GM21619 (cell line): ENCODE measurements around the gene CDC42EP3.

ENCODE experiments used
- ATAC-seq: cut with Tn5 transposase; IDR thresholded peaks from one replicate; pipeline ENCODE4 v1.9.1; 2021; ENCODE audit not compliant: unreplicated experiment

Gene CDC42EP3

GRCh38 chr2:37637190-37637860 is 34.1 kb downstream of the CDC42EP3 start:
- ATAC-seq = no peak

- ATAC-seq = no peak
Observed at GRCh38 chr2:37636381-37637066, 34.9 kb downstream of the CDC42EP3 start.

DNA sequence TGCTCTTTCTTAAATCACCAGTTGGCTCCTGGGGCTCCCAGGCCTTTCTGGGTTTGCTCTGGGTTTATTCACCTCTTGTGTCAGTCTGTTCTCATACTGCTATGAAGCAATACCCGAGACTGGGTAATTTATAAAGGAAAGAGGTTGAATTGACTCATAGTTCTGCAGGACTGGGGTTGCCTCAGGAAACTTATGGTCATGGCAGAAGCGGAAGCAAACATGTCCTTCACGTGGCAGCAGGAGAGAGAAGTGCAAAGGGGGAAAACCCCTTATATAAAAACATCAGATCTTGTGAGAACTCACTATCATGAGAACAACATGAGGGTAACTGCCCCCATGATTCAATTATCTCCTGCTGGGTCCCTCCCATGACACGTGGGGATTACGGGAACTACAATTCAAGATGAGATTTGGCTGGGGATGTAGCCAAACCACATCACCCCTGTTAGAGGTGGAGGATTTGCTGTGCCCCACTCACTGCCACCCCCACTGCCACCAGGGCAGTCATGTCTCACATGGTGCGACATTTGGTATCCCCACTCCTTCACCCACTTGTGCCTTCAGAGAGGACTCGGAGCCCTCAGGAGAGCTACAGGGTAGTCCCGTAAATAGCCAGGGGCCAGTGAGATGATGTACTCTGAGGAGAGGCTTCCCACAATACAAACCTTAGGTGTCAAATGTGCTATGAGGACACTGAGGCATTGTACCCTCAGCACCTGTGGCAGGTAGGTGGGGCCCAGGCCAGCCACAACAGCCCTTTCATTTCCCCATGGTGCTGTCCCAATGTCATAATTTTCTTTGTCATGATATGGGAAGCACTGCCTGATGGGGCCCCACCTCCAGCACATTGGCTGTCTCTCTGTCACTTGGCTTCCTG is 35.7 kb downstream of the CDC42EP3 start:
- ATAC-seq = peak; percentile 77

DNA sequence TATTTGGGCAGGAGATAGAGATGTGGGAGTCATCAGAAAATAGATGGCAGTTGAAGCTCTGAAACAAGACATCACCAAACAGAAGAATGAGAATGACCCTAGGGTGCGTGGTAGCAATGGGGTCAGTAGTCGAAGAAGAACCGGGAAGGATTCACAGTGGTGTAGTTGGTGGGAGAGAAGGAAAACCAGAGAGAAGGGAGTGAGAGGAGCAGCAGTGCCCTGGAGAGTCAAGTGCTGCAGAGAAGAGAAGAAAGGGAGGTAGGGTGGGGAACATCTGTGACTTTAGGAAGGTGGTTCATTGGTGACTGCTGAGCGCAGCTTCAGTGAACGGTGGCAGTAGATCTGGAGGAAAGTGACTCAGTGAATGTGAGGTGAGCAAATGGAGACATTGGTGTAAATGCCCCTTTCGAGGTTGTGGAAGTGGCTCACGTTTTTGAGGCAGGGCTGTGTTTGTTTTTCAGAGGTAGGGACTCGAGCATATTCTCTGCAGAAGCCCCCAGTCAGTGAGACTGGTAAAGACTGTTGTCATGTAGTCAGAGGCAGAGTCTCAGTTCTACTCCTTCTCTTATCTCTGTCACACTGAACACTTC is 36.4 kb downstream of the CDC42EP3 start:
- ATAC-seq = no peak

DNA sequence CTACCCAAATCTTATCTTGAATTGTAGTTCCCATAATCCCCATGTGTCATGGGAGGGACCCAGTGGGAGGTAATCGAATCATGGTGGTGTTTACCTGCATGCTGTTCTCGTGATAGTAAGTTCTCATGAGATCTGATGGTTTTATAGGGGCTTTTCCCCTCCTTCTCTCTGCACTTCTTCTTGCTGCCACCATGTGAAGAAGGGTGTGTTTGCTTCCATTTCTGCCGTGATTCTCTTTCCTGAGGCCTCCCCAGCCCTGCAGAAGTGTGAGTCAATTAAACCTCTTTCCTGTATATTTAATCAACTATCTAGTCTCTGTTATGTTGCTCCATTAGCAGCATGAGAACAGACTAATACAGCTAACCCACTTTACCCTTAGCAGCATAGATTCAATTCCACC is 37.6 kb downstream of the CDC42EP3 start:
- ATAC-seq = no peak

GRCh38 chr2:37633234-37633633 is 38.2 kb downstream of the CDC42EP3 start:
- no peak for ATAC-seq

DNA sequence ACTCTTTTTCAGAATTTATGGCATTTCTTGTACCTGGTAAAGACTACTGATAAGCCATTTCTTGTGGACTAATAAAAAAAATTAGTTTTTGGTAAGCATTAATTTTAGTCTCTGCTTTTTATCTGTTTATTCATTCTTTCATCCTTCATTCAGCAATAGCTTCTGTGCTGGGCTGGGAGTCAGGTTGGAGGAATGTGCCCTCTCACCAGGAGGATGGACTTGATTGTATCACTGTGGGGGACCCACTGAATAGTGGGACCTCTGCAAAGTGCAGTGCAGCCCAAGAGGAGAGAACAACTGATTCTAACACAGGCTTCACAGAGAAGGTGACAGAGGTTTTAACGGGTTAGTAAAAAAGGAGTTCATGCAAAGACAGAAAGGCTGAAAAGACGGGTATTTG is 39.1 kb downstream of the CDC42EP3 start:
- no peak for ATAC-seq

GRCh38 chr2:37631698-37632097 is 39.7 kb downstream of the CDC42EP3 start:
- ATAC-seq = no peak

- no peak for ATAC-seq
Observed at GRCh38 chr2:37631292-37631691, 40.1 kb downstream of the CDC42EP3 start.

DNA sequence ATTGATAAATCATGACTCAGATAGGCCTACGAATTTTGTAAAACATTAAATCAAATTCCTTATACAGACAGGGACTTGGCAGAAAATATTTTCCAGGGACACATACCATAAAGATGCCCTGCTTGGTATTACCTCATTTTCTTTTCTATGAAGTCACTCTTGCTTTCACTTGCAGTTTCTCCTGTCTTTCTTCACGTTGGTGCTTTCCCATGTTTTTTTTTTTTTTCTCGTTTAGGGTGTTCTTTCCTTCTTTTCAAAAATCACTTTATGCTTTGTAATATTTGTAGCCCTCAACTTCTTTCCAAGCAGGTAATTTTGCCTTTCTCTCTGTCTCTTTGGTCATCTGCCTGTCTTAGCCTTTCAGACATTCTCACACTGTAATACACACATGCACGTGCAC is 40.7 kb downstream of the CDC42EP3 start:
- no peak for ATAC-seq

GRCh38 chr2:37630301-37630700 is 41.1 kb downstream of the CDC42EP3 start:
- no peak for ATAC-seq

DNA sequence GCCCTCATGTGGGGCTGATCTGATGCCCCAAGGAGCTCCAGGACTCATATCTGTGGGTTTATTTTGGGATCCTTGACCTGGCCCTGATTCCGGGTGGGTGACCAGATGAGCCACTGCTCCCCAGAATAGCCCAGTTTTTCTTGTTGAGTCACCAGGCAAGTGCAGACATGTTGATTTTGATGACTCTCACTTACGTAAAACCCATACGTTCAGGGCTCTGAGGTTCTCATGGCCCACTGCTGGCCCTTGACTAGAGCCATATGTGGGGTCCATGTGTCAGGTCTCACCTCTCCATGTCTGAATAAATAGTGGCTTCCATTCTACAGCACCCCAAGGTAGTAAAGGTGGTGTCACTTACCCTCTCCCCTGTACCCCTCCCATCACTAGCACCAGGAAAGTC is 41.9 kb downstream of the CDC42EP3 start:
- ATAC-seq = no peak

DNA sequence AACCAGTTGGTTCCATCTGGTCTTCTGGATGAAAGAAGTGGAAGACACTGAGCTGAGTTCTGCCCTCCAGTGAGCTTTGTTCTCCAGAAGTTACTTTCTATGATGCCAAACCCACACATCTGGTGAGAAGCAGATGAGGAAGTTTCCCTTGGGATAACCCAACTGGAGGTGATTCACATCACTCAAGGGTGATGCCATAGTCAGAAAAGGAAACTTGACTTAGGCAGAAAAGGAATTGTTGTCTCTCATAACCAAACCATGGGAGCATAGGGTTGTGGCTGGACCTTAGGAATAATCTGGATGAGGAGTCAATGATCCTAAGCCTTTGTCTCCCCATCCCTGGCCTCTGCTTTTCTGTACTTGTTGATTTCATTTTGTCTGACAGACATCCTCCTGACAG is 43.7 kb downstream of the CDC42EP3 start:
- no peak for ATAC-seq

DNA sequence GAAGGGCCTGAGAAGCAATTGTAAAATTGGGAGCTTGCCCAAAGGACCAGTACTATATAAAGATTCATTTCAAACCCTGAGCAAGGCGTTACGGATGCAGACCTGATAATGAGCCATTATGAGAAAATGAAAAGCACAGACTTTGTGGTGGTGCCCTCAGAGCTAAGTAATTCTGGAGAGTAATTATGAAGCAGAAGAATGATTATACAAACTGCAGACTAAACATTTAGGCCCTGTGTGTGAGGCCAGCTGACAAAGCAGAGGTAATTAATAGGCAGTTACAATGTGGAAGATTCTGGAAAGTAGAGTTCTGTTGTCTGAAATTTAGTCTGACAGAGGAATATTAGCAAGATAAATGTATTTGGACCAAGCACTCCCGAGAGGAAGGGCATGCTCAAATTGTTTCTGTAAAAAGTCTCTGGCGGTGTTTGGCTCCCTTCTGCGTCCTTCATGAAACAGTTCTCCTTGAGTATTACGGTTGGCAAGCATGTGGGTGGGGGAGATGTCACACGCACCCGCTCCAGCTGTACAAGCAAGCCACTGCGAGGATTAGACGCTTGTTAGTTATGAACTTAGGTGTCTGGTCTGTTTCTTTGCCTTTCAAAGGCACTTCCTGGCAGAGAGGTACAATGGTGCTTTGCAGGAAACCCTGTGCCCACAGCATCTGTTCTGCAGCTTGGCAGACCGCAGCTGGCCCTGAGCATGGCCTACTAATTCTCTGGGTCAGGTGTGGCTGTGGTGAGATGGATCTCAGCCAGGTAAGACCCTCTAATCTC is 45.5 kb downstream of the CDC42EP3 start:
- ATAC-seq = peak; percentile 36

GRCh38 chr2:37625156-37625555 is 46.3 kb downstream of the CDC42EP3 start:
- ATAC-seq = no peak

GRCh38 chr2:37623971-37624900 is 47.2 kb downstream of the CDC42EP3 start:
- peak; percentile 81 for ATAC-seq

DNA sequence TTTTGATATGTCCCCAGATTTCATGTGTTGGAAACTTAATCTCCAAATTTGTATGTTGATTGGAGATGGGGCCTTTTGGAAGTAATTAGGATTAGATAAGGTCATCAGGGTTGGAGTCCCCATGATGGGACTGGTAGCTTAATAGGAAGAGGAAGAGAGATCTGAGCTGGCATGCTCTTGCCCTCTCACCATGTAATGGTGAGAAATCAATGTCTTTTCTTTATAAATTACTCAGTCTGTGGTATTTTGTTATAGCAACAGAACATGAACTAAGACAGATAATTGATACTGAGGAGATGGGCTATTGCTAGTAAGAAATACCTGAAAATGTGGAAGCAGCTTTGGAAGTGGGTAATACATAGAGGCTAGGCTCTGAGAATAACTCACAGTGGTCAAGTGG is 48.0 kb downstream of the CDC42EP3 start:
- no peak for ATAC-seq

DNA sequence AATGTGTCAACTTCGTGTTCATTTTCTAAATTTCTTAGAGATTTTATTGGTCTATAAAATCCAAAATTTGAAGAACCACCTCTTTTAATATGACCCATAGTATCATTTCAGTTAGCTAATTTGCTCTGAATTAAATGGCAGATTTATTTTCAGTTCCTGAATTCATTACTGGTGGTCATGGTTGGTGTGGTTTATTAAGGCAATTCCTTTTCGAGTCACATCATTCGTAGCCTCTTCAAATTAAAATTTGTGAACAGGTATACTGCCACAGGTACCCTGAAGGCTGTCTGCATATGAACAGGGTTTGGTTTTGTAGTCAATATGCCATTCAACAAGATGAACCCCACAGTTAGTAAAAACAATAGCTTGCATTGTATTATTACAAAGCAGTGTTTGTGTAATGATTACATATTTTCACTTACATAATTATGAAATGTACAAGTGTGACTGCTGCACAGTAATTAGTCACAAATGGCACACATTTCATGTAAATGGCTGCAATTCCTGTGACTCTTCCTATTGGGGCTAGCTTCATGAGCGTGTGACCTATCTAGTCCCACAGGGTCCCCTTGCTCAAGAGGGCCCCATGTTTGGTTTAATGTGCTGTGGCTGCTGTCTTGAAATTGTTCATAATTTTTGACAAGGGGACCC is 48.9 kb downstream of the CDC42EP3 start:
- no peak for ATAC-seq

GRCh38 chr2:37621199-37621598 is 50.2 kb downstream of the CDC42EP3 start:
- no peak for ATAC-seq
